HEK293 (cell line): ENCODE results near the gene HMCN2.
A peak's percentile ranks its signal among the peaks of the same experiment; 100 is the strongest.

Experiments used
- BCL11B ChIP-seq: fragments of 450-650 bp; formaldehyde crosslinking; IDR thresholded peaks from 2 replicates; pipeline ENCODE4 v1.5.1; 2016; ENCODE audit warnings: low read depth, missing biosample characterization, missing genetic modification characterization
- HIC1 ChIP-seq: fragments of 450-650 bp; formaldehyde crosslinking; IDR thresholded peaks from 2 replicates; pipeline ENCODE4 v1.5.1; 2016; ENCODE audit warnings: missing biosample characterization, missing genetic modification characterization
- KLF1 ChIP-seq: fragments of 450-650 bp; formaldehyde crosslinking; IDR thresholded peaks from 2 replicates; pipeline ENCODE4 v1.5.1; 2016; ENCODE audit warnings: missing biosample characterization, missing genetic modification characterization
- KLF17 ChIP-seq: fragments of 450-650 bp; formaldehyde crosslinking; IDR thresholded peaks from 2 replicates; pipeline ENCODE4 v1.5.1; 2016; ENCODE audit warnings: missing biosample characterization, missing genetic modification characterization
- KLF7 ChIP-seq: fragments of 450-650 bp; formaldehyde crosslinking; IDR thresholded peaks from 2 replicates; pipeline ENCODE4 v1.5.1; 2016; ENCODE audit warnings: missing biosample characterization, missing genetic modification characterization, borderline replicate concordance
- KLF8 ChIP-seq: fragments of 450-650 bp; formaldehyde crosslinking; IDR thresholded peaks from 2 replicates; pipeline ENCODE4 v1.5.1; 2016; ENCODE audit warnings: missing biosample characterization, missing genetic modification characterization
- MZF1 ChIP-seq: fragments of 450-650 bp; formaldehyde crosslinking; IDR thresholded peaks from 2 replicates; pipeline ENCODE4 v1.5.1; 2017; ENCODE audit warnings: missing biosample characterization, missing genetic modification characterization, borderline replicate concordance
- TRIM28 ChIP-seq: IDR thresholded peaks from 2 replicates; pipeline ENCODE4 v1.6.1; 2011; ENCODE audit warnings: low read length, control low read depth, borderline replicate concordance
- YY2 ChIP-seq: fragments of 450-650 bp; formaldehyde crosslinking; IDR thresholded peaks from 2 replicates; pipeline ENCODE4 v1.5.1; 2016; ENCODE audit warnings: missing biosample characterization, missing genetic modification characterization
- ZBTB48 ChIP-seq: fragments of 450-650 bp; formaldehyde crosslinking; IDR thresholded peaks from 2 replicates; pipeline ENCODE4 v1.5.1; 2016; ENCODE audit warnings: missing biosample characterization, missing genetic modification characterization
- ZIC2 ChIP-seq: fragments of 450-650 bp; formaldehyde crosslinking; IDR thresholded peaks from 2 replicates; pipeline ENCODE4 v1.5.1; 2016; ENCODE audit warnings: missing biosample characterization, missing genetic modification characterization
- ZNF214 ChIP-seq: fragments of 450-650 bp; formaldehyde crosslinking; IDR thresholded peaks from 2 replicates; pipeline ENCODE4 v1.5.1; 2017; ENCODE audit warnings: missing biosample characterization, mild to moderate bottlenecking, missing genetic modification characterization, borderline replicate concordance
- ZNF366 ChIP-seq: fragments of 450-650 bp; formaldehyde crosslinking; conservative IDR thresholded peaks from 2 replicates; pipeline ENCODE4 v1.5.1; 2016; ENCODE audit warnings: missing biosample characterization, missing genetic modification characterization
- ZNF473 ChIP-seq: fragments of 450-650 bp; formaldehyde crosslinking; IDR thresholded peaks from 2 replicates; pipeline ENCODE4 v1.5.1; 2017; ENCODE audit warnings: missing biosample characterization, missing genetic modification characterization
- ZNF510 ChIP-seq: fragments of 450-650 bp; formaldehyde crosslinking; IDR thresholded peaks from 2 replicates; pipeline ENCODE4 v1.5.1; 2018; ENCODE audit warnings: mild to moderate bottlenecking, missing genetic modification characterization, missing biosample characterization; ENCODE audit not compliant: insufficient replicate concordance
- ZNF514 ChIP-seq: fragments of 450-650 bp; formaldehyde crosslinking; IDR thresholded peaks from 2 replicates; pipeline ENCODE4 v1.5.1; 2016; ENCODE audit warnings: missing biosample characterization, missing genetic modification characterization
- ZNF549 ChIP-seq: fragments of 450-650 bp; IDR thresholded peaks from 2 replicates; pipeline ENCODE4 v1.5.1; 2018; ENCODE audit warnings: missing biosample characterization, missing genetic modification characterization, mild to moderate bottlenecking, inconsistent platforms, moderate library complexity
- ZNF600 ChIP-seq: fragments of 450-650 bp; formaldehyde crosslinking; IDR thresholded peaks from 2 replicates; pipeline ENCODE4 v1.5.1; 2016; ENCODE audit warnings: missing biosample characterization, missing genetic modification characterization
- ZNF830 ChIP-seq: fragments of 450-650 bp; IDR thresholded peaks from 2 replicates; pipeline ENCODE4 v1.5.0; 2018; ENCODE audit warnings: missing biosample characterization, missing genetic modification characterization, low read depth, mild to moderate bottlenecking, moderate library complexity
- ZSCAN18 ChIP-seq: fragments of 450-650 bp; formaldehyde crosslinking; IDR thresholded peaks from 2 replicates; pipeline ENCODE4 v1.5.1; 2016; ENCODE audit warnings: missing biosample characterization, missing genetic modification characterization
- ZSCAN30 ChIP-seq: fragments of 450-650 bp; IDR thresholded peaks from 2 replicates; pipeline ENCODE4 v1.5.1; 2018; ENCODE audit warnings: missing biosample characterization, mild to moderate bottlenecking, missing genetic modification characterization, moderate library complexity
- TF ChIP-seq, protein P1 (sequence below): fragments of 450-650 bp; formaldehyde crosslinking; IDR thresholded peaks from 2 replicates; pipeline ENCODE4 v1.5.1; 2017; ENCODE audit warnings: missing biosample characterization, missing genetic modification characterization
- TF ChIP-seq, protein P2 (sequence below): fragments of 450-650 bp; formaldehyde crosslinking; IDR thresholded peaks from 2 replicates; pipeline ENCODE4 v1.5.1; 2016; ENCODE audit warnings: missing biosample characterization, missing genetic modification characterization
- TF ChIP-seq, protein P3 (sequence below): fragments of 450-650 bp; formaldehyde crosslinking; IDR thresholded peaks from 2 replicates; pipeline ENCODE4 v1.5.1; 2016; ENCODE audit warnings: missing biosample characterization, missing genetic modification characterization
- TF ChIP-seq, protein P4 (sequence below): fragments of 450-650 bp; formaldehyde crosslinking; IDR thresholded peaks from 2 replicates; pipeline ENCODE4 v1.5.1; 2016; ENCODE audit warnings: missing biosample characterization, missing genetic modification characterization, borderline replicate concordance

The HMCN2 gene

DNA sequence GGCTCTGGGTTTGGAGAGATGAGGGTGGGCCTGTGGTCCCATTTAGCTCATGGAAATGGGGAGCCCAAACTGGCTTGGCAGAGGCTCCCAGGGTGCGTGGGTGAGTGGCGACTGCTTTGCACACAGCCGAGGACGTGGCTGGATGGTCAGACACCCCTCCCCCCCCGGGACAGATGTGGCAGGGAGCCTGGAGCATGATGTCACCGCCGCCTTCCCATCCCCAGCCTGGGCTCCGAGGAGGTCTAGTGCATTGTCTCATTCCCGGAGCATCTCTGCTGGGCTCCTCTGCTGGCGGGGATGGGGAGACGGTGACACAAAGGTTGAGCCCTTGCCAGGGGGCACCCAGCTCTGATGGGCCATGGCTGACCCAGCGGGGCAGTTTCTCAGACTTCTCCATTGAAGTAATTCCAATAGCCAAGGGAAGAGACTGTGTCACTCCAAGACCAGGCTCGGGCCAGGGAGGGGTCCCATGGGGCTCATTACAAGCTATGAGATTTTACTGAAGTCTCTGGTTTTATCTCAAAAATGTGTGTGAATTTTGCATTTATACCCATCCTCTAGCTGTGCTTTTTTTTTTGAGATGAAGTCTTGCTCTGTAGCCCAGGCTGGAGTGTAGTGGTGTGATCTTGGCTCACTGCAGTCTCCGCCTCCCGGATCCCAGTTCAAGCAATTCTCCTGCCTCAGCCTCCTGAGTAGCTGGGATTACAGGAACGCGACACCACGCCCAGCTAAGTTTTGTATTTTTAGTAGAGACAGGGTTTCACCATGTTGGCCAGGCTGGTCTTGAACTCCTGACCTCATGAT lies 36.1 kb downstream of the HMCN2 start (continued):
- TF ChIP-seq HIC1 (tag by site-specific recombination) (peak; percentile 49; the same call in 1 of the 2 replicates), ZNF830 (tag by site-specific recombination) (no peak), ZNF510 (no peak), ZNF514 (no peak), KLF17 (tag by site-specific recombination) (peak; percentile 57; the same call in 1 of the 2 replicates), TRIM28 (no peak), KLF7 (tag by site-specific recombination) (no peak), ZNF549 (tag by site-specific recombination) (no peak), ZNF214 (tag by site-specific recombination) (no peak), ZIC2 (tag by site-specific recombination) (peak; percentile 59), YY2 (tag by site-specific recombination) (no peak), ZNF600 (tag by site-specific recombination) (0 out of 2 replicates have a peak, but pooled peaks have one; percentile 37), KLF8 (no peak), ZNF473 (tag by site-specific recombination) (no peak), KLF1 (tag by site-specific recombination) (no peak), ZSCAN30 (tag by site-specific recombination) (no peak), ZNF366 (tag by site-specific recombination) (peak; percentile 39; the same call in 1 of the 2 replicates), ZSCAN18 (tag by site-specific recombination) (no peak), MZF1 (no peak), BCL11B (tag by site-specific recombination) (no peak), ZBTB48 (tag by site-specific recombination) (peak; percentile 53; the same call in 1 of the 2 replicates)
- TF ChIP-seq, protein P1, sequence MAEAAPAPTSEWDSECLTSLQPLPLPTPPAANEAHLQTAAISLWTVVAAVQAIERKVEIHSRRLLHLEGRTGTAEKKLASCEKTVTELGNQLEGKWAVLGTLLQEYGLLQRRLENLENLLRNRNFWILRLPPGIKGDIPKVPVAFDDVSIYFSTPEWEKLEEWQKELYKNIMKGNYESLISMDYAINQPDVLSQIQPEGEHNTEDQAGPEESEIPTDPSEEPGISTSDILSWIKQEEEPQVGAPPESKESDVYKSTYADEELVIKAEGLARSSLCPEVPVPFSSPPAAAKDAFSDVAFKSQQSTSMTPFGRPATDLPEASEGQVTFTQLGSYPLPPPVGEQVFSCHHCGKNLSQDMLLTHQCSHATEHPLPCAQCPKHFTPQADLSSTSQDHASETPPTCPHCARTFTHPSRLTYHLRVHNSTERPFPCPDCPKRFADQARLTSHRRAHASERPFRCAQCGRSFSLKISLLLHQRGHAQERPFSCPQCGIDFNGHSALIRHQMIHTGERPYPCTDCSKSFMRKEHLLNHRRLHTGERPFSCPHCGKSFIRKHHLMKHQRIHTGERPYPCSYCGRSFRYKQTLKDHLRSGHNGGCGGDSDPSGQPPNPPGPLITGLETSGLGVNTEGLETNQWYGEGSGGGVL (tag by site-specific recombination): peak; percentile 60
- TF ChIP-seq, protein P2, sequence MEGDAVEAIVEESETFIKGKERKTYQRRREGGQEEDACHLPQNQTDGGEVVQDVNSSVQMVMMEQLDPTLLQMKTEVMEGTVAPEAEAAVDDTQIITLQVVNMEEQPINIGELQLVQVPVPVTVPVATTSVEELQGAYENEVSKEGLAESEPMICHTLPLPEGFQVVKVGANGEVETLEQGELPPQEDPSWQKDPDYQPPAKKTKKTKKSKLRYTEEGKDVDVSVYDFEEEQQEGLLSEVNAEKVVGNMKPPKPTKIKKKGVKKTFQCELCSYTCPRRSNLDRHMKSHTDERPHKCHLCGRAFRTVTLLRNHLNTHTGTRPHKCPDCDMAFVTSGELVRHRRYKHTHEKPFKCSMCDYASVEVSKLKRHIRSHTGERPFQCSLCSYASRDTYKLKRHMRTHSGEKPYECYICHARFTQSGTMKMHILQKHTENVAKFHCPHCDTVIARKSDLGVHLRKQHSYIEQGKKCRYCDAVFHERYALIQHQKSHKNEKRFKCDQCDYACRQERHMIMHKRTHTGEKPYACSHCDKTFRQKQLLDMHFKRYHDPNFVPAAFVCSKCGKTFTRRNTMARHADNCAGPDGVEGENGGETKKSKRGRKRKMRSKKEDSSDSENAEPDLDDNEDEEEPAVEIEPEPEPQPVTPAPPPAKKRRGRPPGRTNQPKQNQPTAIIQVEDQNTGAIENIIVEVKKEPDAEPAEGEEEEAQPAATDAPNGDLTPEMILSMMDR (tag by site-specific recombination): no peak
- TF ChIP-seq, protein P3, sequence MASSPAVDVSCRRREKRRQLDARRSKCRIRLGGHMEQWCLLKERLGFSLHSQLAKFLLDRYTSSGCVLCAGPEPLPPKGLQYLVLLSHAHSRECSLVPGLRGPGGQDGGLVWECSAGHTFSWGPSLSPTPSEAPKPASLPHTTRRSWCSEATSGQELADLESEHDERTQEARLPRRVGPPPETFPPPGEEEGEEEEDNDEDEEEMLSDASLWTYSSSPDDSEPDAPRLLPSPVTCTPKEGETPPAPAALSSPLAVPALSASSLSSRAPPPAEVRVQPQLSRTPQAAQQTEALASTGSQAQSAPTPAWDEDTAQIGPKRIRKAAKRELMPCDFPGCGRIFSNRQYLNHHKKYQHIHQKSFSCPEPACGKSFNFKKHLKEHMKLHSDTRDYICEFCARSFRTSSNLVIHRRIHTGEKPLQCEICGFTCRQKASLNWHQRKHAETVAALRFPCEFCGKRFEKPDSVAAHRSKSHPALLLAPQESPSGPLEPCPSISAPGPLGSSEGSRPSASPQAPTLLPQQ: 0 out of 2 replicates have a peak, but pooled peaks have one; percentile 40
- TF ChIP-seq, protein P4, sequence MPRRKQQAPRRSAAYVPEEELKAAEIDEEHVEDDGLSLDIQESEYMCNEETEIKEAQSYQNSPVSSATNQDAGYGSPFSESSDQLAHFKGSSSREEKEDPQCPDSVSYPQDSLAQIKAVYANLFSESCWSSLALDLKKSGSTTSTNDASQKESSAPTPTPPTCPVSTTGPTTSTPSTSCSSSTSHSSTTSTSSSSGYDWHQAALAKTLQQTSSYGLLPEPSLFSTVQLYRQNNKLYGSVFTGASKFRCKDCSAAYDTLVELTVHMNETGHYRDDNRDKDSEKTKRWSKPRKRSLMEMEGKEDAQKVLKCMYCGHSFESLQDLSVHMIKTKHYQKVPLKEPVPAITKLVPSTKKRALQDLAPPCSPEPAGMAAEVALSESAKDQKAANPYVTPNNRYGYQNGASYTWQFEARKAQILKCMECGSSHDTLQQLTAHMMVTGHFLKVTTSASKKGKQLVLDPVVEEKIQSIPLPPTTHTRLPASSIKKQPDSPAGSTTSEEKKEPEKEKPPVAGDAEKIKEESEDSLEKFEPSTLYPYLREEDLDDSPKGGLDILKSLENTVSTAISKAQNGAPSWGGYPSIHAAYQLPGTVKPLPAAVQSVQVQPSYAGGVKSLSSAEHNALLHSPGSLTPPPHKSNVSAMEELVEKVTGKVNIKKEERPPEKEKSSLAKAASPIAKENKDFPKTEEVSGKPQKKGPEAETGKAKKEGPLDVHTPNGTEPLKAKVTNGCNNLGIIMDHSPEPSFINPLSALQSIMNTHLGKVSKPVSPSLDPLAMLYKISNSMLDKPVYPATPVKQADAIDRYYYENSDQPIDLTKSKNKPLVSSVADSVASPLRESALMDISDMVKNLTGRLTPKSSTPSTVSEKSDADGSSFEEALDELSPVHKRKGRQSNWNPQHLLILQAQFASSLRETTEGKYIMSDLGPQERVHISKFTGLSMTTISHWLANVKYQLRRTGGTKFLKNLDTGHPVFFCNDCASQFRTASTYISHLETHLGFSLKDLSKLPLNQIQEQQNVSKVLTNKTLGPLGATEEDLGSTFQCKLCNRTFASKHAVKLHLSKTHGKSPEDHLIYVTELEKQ (tag by site-specific recombination): 0 out of 2 replicates have a peak, but pooled peaks have one; percentile 35
